Measurements from ENCODE around the gene CMTM4. TPM values are rescaled to one million over a fixed set of nuclear protein-coding genes. Genes with fewer than 3 reads are reported as not detected.
A peak's percentile ranks its signal among the peaks of the same experiment; 100 is the strongest.

CMTM4 gene
- polyA plus RNA-seq, 1 donor (not counting 4 experiments of a cell fraction or from before 2014, with no cell fraction given): 23.1 TPM

DNA sequence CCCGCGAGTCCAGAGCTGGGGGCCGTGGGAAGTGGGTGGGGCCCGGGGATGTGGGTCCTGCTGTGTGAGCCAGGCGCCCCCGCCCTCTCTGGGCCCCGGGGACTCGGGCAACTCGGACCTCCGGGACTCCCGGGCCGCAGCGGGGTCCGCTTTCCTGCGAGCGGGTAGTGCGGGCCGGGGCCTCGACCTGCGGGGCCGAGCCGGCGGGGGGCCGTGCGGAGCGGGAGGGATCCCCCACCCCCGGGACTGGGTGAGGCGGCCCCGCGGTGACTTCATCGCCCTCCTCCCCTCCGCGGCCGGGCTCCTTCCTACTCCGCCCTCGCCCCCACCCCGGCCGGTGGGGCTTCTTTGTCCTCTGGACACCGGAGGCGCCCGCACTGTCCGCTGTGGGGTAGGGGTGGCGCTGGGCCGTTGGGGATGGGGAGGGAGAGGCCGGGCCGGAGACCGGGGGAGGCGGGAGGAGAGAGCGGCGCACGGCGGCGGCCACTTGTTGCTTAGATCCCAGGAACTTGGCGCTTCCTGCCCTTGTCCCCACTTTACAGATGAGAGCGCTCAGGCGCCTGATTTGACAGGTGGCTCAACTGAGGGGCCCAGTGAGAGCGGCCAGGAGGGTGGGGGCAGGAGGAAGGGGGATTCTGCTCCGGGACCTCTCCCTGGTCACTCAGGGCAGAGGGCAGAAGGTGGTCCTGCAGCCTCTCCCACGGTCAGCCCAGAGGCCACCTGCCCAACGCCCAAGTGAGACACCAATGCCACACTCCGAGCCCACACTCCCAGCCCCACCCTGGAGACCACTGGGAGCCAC, 91.2 kb downstream of the CMTM4 start:
- no peak for TF ChIP-seq EZH2 (IDR thresholded peaks at IDR 0.05; ENCODE audit: low read length)
- H3K9me3 ChIP-seq (ENCODE audit: control insufficient read depth, low read depth, low read length): peaks cover 2% of the 10 kb centered on the region
- H4K20me1 ChIP-seq (ENCODE audit: control insufficient read depth, extremely low read depth, insufficient read depth, low read length): no peaks in the 10 kb centered on the region
- dilution Hi-C loops (cut with MboI; ENCODE audit: extremely low pct_ligation_motif_present, low sequenced_read_pairs): no loop called here
- DNase-seq (ENCODE audit: low read depth, low spot score) (no peak), FAIRE-seq (no peak)
- H3K4me1 ChIP-seq (ENCODE audit: control insufficient read depth, extremely low read depth, insufficient read depth, low read length): peaks cover 23% of the 10 kb centered on the region
- H2AFZ ChIP-seq (ENCODE audit: control insufficient read depth, low read length): peak overlapping the region; percentile 26
- peak overlapping the region; percentile 60 for H3K4me2 ChIP-seq (ENCODE audit: control insufficient read depth, extremely low read depth, insufficient read depth, low read depth, low read length)
- H3K27ac ChIP-seq (ENCODE audit: control insufficient read depth, insufficient read depth, low read length): peak overlapping the region; percentile 40
- peak overlapping the region; percentile 68 to 79 (median 79) for H3K4me3 ChIP-seq (ENCODE audit: control insufficient read depth in 2 of 3, extremely low read depth in 1 of 3, insufficient read depth in 2 of 3, low read depth in 1 of 3, low read length in 3 of 3)
- no peaks in the 10 kb centered on the region for H3K9me1 ChIP-seq (ENCODE audit: control insufficient read depth, extremely low read depth, insufficient read depth, low read length)
- peaks cover 6% of the 10 kb centered on the region for H3K79me2 ChIP-seq (ENCODE audit: control insufficient read depth, insufficient read depth, low read length)
- H3K9ac ChIP-seq (ENCODE audit: control insufficient read depth, extremely low read depth, insufficient read depth, low read length): peak overlapping the region; percentile 67
- peaks cover 8 to 12% of the 10 kb centered on the region in 2 experiments for H3K36me3 ChIP-seq (ENCODE audit: control insufficient read depth in 2 of 2, extremely low read depth in 1 of 2, insufficient read depth in 2 of 2, low read length in 2 of 2)
- H3K27me3 ChIP-seq (ENCODE audit: control insufficient read depth, extremely low read depth, insufficient read depth, low read length): no peaks in the 10 kb centered on the region

DNA sequence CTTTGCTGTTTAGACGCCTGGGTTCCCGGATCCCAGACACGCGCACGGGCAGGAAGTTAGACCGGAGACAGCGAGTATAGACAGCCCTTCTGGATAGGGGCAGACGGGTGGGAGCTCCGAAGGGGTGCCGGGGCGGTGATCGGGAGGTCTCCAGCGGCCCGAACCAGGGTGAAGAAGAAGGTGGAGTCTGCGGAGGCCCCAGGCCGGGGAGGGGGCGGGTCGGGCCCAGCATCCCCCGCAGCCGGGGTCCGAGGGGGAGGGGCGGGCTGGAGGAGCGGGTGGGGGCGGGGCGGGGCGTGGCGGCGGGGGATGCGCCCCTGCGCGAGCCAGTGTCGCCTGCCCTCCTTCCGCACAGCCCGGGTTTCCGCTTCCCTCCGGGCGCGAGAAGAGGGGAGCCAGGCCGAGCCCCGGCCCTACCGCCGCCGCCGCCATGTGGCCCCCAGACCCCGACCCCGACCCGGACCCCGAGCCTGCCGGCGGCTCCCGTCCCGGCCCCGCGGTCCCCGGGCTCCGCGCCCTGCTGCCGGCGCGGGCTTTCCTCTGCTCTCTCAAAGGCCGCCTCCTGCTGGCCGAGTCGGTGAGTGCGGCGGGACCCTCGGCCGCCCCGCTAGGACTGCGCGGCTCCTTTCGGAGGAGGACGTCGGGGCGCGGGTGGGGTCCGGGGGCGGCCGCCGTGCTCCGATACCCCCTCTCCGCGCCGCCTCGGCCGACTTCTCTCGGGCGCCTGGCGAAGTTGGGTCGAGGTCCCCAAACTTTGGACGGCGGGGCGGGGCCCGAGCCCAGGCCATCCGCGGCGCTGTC, 92.0 kb downstream of the CMTM4 start, which contains the start of gene CMTM3:
TSS of gene CMTM3 (plus strand) at position 329 of the 801 bp plus-strand sequence. CDS start at position 431, 102 bp downstream.
- Histone ChIP-seq H3K4me3 (ENCODE audit: control insufficient read depth in 2 of 3, extremely low read depth in 1 of 3, insufficient read depth in 2 of 3, low read depth in 1 of 3, low read length in 3 of 3) (peak within 1 kb of the TSS; percentile 68 to 79 (median 79)), H3K9me3 (ENCODE audit: control insufficient read depth, low read depth, low read length) (peaks cover 2% of the 10 kb centered on the region), H3K9me1 (ENCODE audit: control insufficient read depth, extremely low read depth, insufficient read depth, low read length) (no peaks in the 10 kb centered on the region), H3K27me3 (ENCODE audit: control insufficient read depth, extremely low read depth, insufficient read depth, low read length) (no peaks in the 10 kb centered on the region), H4K20me1 (ENCODE audit: control insufficient read depth, extremely low read depth, insufficient read depth, low read length) (no peaks in the 10 kb centered on the region), H3K27ac (ENCODE audit: control insufficient read depth, insufficient read depth, low read length) (peak within 1 kb of the TSS; percentile 40), H3K36me3 (ENCODE audit: control insufficient read depth in 2 of 2, extremely low read depth in 1 of 2, insufficient read depth in 2 of 2, low read length in 2 of 2) (peaks cover 2 to 4% of the 10 kb centered on the region in 2 experiments), H3K9ac (ENCODE audit: control insufficient read depth, extremely low read depth, insufficient read depth, low read length) (peak within 1 kb of the TSS; percentile 67), H3K4me2 (ENCODE audit: control insufficient read depth, extremely low read depth, insufficient read depth, low read depth, low read length) (peak within 1 kb of the TSS; percentile 84), H3K79me2 (ENCODE audit: control insufficient read depth, insufficient read depth, low read length) (peaks cover 6% of the 10 kb centered on the region), H3K4me1 (ENCODE audit: control insufficient read depth, extremely low read depth, insufficient read depth, low read length) (peaks cover 23% of the 10 kb centered on the region), H2AFZ (ENCODE audit: control insufficient read depth, low read length) (peak within 1 kb of the TSS; percentile 78)
- TF ChIP-seq EZH2 (IDR thresholded peaks at IDR 0.05; ENCODE audit: low read length): no peak
- TF ChIP-seq, protein P1, sequence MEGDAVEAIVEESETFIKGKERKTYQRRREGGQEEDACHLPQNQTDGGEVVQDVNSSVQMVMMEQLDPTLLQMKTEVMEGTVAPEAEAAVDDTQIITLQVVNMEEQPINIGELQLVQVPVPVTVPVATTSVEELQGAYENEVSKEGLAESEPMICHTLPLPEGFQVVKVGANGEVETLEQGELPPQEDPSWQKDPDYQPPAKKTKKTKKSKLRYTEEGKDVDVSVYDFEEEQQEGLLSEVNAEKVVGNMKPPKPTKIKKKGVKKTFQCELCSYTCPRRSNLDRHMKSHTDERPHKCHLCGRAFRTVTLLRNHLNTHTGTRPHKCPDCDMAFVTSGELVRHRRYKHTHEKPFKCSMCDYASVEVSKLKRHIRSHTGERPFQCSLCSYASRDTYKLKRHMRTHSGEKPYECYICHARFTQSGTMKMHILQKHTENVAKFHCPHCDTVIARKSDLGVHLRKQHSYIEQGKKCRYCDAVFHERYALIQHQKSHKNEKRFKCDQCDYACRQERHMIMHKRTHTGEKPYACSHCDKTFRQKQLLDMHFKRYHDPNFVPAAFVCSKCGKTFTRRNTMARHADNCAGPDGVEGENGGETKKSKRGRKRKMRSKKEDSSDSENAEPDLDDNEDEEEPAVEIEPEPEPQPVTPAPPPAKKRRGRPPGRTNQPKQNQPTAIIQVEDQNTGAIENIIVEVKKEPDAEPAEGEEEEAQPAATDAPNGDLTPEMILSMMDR (optimal IDR thresholded peaks at IDR 0.05 in 1 of 3, IDR thresholded peaks at IDR 0.05 in 1 of 3, conservative IDR thresholded peaks at IDR 0.05 in 1 of 3; ENCODE audit: extremely low read depth in 1 of 3, insufficient read depth in 2 of 3, low read length in 3 of 3): peak in 2 of 3 experiments; percentile 67 to 73
- DNase-seq (ENCODE audit: low read depth, low spot score) (no peak), FAIRE-seq (no peak)
- dilution Hi-C loops (cut with MboI; ENCODE audit: extremely low pct_ligation_motif_present, low sequenced_read_pairs): no loop called here
